ENCODE data around the gene SIRT1. TPM values are rescaled to one million over a fixed set of nuclear protein-coding genes. Genes with fewer than 3 reads are reported as not detected.

Gene SIRT1
- total and polyA plus RNA-seq, 2 of the 8 experiments (the other 6 are each of a cell fraction or from before 2014, with no cell fraction given): 22.6 to 70.9 TPM

DNA sequence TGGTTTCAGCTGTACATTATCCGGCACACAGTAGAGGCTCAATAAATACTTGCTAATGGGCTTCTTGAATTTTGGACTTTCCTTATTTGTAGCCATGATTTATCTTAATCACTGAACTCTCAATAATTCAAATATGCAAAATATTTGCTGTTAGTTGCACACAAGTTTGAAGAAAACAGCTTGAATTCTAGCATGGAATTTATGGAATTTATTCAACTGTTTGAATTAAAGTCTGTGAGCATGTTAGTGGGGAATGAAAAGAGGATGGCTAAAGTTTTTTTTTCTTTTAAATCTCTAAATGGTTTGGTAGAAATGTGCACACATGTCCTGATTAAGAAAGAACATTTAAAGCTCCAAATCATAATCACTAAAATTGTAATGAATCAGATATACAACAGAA lies 42.5 kb downstream of the SIRT1 start:
- Histone ChIP-seq H2BK120ac (replicated peaks; ENCODE audit: low read depth, low read length) (no peak overlapping the region), H3K79me1 (ENCODE audit: low read depth, low read length) (no peaks in the 10 kb centered on the region), H2AK5ac (ENCODE audit: low read depth, low read length) (no peak overlapping the region), H3K14ac (ENCODE audit: insufficient read length) (no peak overlapping the region), H3K9me3 (ENCODE audit: insufficient read depth in 2 of 2, low read depth in 1 of 2, low read length in 1 of 2) (no peaks in the 10 kb centered on the region), H2BK12ac (ENCODE audit: low read depth, low read length) (no peak overlapping the region), H3K36me3 (ENCODE audit: control insufficient read depth in 2 of 4, insufficient read depth in 4 of 4, low read length in 3 of 4) (peaks cover 0 to 11% (median under 1%) of the 10 kb centered on the region in 4 experiments; a peak in 3 of 8 replicates), H4K91ac (replicated peaks; ENCODE audit: insufficient read length, low read length) (no peak overlapping the region), H3K56ac (replicated peaks; ENCODE audit: insufficient read length, low read depth, low read length) (no peak overlapping the region), H3K27ac (ENCODE audit: low read depth, low read length) (no peak overlapping the region), H3K27me3 (replicated peaks in 1 of 4; ENCODE audit: control insufficient read depth in 3 of 4, extremely low read depth in 1 of 4, insufficient read depth in 3 of 4, low read length in 3 of 4) (no peaks in the 10 kb centered on the region), H2BK20ac (ENCODE audit: low read length) (no peak overlapping the region), H3K4me3 (ENCODE audit: extremely low read depth in 1 of 4, insufficient read depth in 2 of 4, low read depth in 3 of 4, low read length in 4 of 4) (no peak overlapping the region), H2AFZ (ENCODE audit: low read length) (no peak overlapping the region), H3K79me2 (ENCODE audit: control insufficient read depth in 1 of 2, insufficient read depth in 2 of 2, low read length in 2 of 2) (no peaks in the 10 kb centered on the region), H3K9ac (replicated peaks in 1 of 4; ENCODE audit: extremely low read depth in 1 of 4, low read depth in 3 of 4, low read length in 3 of 4) (no peak overlapping the region), H3K23ac (ENCODE audit: insufficient read length) (no peak overlapping the region), H3K4ac (replicated peaks; ENCODE audit: insufficient read length, low read depth, low read length) (no peak overlapping the region), H3K18ac (ENCODE audit: extremely low read depth, low read length) (no peak overlapping the region), H4K5ac (ENCODE audit: insufficient read length, low read depth, low read length) (no peak overlapping the region), H4K20me1 (replicated peaks in 1 of 2; ENCODE audit: control insufficient read depth in 1 of 2, insufficient read depth in 2 of 2, low read length in 2 of 2) (no peaks in the 10 kb centered on the region), H3K4me2 (ENCODE audit: insufficient read depth in 1 of 2, low read depth in 2 of 2, low read length in 2 of 2) (no peak overlapping the region), H3K23me2 (ENCODE audit: low read depth, low read length) (no peaks in the 10 kb centered on the region), H3K4me1 (replicated peaks in 1 of 4; ENCODE audit: control insufficient read depth in 3 of 4, insufficient read depth in 4 of 4, low read length in 3 of 4) (no peaks in the 10 kb centered on the region), H4K8ac (ENCODE audit: extremely low read depth, insufficient read depth, low read length) (no peak overlapping the region), H2BK15ac (ENCODE audit: low read length) (no peak overlapping the region), H2BK5ac (ENCODE audit: low read depth, low read length) (no peak overlapping the region)
- DNase-seq (ENCODE audit: low read depth in 1 of 2, low spot score in 2 of 2) (no peak), FAIRE-seq (no peak)
- ChIA-PET POLR2A (ENCODE audit: partially characterized antibody) (interaction anchor here (0.8 to 1.9 kb wide), 3 partner anchors 8 to 406 kb away, joined by 3 to 5 read pairs (median 4); partner anchors contain the start of gene PBLD), CTCF (ENCODE audit: partially characterized antibody) (interaction anchor here (0.6 to 2.2 kb wide), 6 partner anchors 10 to 238 kb away, joined by 3 to 5 read pairs (median 3); no protein-coding TSS in a partner anchor)
- TF ChIP-seq YY1 (IDR thresholded peaks at IDR 0.05; ENCODE audit: low read depth, low read length) (no peak), JUND (IDR thresholded peaks at IDR 0.05; ENCODE audit: low read length) (no peak), SRF (IDR thresholded peaks at IDR 0.05; ENCODE audit: low read depth, low read length) (no peak), EZH2 (IDR thresholded peaks at IDR 0.05; ENCODE audit: low read depth, low read length, severe bottlenecking) (no peak), GABPA (IDR thresholded peaks at IDR 0.05; ENCODE audit: borderline replicate concordance, insufficient read depth, low read length) (no peak), PHF8 (conservative IDR thresholded peaks at IDR 0.05; ENCODE audit: low read depth, low read length) (no peak), SIN3A (conservative IDR thresholded peaks at IDR 0.05 in 1 of 2, IDR thresholded peaks at IDR 0.05 in 1 of 2; ENCODE audit: low read depth in 1 of 2, low read length in 2 of 2) (no peak), JUN (IDR thresholded peaks at IDR 0.05; ENCODE audit: low read depth, low read length) (no peak), NRF1 (IDR thresholded peaks at IDR 0.05; ENCODE audit: low read depth, low read length) (no peak), SP4 (IDR thresholded peaks at IDR 0.05; ENCODE audit: low read length) (no peak)
- TF ChIP-seq, protein P1, sequence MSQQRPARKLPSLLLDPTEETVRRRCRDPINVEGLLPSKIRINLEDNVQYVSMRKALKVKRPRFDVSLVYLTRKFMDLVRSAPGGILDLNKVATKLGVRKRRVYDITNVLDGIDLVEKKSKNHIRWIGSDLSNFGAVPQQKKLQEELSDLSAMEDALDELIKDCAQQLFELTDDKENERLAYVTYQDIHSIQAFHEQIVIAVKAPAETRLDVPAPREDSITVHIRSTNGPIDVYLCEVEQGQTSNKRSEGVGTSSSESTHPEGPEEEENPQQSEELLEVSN (IDR thresholded peaks at IDR 0.05): no peak
- TF ChIP-seq, protein P2, sequence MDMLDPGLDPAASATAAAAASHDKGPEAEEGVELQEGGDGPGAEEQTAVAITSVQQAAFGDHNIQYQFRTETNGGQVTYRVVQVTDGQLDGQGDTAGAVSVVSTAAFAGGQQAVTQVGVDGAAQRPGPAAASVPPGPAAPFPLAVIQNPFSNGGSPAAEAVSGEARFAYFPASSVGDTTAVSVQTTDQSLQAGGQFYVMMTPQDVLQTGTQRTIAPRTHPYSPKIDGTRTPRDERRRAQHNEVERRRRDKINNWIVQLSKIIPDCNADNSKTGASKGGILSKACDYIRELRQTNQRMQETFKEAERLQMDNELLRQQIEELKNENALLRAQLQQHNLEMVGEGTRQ (IDR thresholded peaks at IDR 0.05; ENCODE audit: low read length): no peak
- 100% methylated on average over 1 of the region's 1 CpG; no CpG with 5 or more reads in 1 of the 2 experiments for WGBS, 2 experiments (ENCODE audit: extremely low coverage in 1 of 2, insufficient coverage in 1 of 2, insufficient read length in 1 of 2, insufficient replicate concordance in 2 of 2, low coverage in 1 of 2, low lambda C conversion rate in 2 of 2, missing lambda C conversion rate in 1 of 2)

Measured in H1 (cell line).